Middle frontal gyrus (tissue), 1 donor: Measurements from ENCODE around the gene PUM2.

Experiments
- DNase-seq: peaks from one replicate; pipeline ENCODE4 v3.0.0-alpha.2; 2015; ENCODE audit warnings: low spot score; ENCODE audit errors: extremely low spot score

Gene PUM2

DNA sequence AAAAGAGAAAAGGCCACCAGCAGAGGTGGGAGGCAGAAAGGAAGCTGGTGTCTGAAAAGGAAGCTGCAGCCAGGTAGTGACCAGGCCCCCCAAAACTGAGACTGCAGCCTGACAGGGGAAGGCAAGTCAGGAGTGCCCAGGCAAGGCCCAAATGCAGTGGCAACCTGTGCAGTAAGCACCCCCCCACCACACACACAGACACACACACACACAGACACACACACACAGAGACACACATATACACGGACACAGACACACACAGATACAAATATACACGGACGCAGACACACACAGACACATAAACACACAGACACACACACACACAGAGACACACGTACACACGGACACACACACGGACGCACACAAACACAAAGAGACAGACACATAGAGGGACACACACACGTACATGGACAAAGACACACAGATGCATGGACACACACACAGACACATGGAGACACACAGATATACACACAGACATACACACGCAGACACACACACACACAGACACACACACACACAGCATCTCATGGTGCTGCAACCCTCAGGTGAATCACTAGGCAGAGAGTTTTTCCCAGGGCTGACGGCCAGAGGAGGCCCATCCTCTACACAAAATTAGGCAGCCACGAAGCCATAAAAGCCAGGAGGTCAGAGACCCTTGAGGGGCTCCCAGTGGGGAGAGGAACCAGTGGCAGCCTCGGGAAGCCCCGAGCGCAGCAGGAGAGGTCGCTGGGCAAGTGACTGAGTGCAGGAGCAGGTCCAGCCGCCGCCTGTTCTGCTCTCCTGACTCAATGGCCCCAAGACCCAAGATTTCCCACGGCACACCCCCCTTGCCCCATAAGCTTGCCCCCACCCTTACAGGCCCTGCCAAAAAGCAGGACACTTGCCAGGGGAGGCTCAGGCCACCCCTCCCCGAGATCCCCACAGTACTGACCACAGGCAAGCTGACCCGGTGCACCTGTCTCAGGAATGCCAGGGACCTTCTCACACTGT lies 132.0 kb downstream of the PUM2 start:
- no peak for DNase-seq

- DNase-seq = no peak
Observed at GRCh38 chr2:20217041-20217970, 133.3 kb downstream of the PUM2 start.

GRCh38 chr2:20216130-20217025 lies 134.3 kb downstream of the PUM2 start:
- DNase-seq = no peak

DNA sequence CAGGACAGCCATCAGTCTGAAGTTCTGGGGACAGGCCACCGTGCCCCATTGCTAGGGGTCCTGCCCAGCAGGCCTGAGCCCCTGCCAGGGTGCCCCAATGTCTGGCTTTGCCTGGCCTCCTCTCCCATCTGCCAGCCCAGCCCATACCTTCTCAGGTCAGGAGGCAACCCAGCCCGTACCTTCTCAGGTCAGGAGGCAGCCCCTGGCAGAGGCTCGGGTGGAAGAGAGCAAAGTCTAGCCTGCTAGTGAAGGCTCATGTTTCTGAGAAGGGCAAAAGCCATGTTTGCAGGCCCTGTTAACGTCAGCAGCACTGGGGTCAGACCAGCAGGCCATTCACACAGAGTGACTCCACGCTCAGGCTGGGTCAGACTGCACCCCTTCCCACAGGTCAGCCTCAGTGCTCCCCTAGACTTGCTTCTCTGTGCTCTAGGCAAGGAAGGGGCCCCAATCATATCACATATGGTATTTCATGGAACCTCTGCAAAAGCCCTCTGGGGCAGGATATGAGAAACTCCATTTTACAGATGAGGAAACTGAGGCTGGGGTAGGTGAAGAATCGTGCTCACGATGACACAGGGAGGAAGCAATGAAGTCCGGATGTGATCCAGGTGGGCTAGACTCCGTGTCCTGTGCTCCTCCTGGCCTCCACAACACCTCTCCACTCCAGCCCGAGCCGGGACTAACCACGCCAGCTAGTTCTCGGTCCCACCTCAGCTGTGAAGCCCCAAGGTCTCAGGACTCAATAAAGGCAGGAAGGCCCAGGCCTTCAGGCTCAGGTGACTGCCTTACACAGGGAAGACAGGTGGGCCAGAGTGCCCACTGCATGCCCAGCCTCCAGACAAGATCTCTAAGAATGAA lies 135.2 kb downstream of the PUM2 start:
- DNase-seq = no peak

- DNase-seq = no peak
Observed at GRCh38 chr2:20214566-20215182, 136.0 kb downstream of the PUM2 start.

DNA sequence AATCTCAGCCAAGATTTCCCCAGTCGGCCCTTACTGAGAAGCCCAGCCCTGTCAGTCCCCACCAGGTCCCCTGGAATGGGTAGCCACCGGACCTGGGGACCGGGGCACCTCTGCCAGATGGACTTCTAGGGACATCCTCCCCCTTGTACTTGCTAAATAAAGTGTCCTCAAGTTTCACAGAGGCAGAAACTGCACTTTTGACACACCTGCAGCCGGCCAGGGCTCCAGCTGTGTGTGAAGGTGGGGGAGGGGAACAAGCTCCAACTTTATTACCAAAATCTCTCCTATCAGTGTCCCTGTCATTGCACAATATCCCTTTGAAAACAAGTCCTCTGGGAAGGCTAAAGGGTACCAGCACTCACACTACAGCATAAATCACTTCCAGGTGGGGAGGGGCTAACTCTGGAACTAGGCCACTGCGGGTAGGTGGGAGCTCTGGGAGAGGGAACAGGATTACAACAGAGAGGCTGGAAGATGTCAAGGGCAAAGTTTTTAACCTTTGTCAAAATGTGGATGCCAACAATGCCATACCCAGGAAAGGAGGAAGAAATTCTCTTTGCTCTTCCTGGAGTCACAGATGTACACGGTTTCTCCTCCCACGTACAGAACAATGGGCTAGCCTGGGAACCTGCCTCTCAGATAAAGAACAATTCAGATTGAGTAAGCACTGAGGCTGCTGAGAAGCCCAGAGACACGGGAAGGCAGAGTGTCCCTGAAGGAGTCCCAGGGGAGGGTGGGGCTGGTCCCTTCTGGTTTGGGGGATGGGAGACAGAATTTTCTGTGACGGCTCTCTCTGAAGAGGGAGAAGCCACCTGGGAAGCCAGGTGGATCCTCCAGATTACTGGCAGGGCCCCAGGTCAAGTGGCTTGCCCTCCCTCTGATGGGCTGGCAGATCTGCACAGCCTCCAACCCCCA lies 136.7 kb downstream of the PUM2 start:
- DNase-seq = no peak

GRCh38 chr2:20212871-20213503 lies 137.7 kb downstream of the PUM2 start:
- DNase-seq = no peak

- DNase-seq = no peak
Observed at GRCh38 chr2:20212459-20212870, 138.2 kb downstream of the PUM2 start.

DNA sequence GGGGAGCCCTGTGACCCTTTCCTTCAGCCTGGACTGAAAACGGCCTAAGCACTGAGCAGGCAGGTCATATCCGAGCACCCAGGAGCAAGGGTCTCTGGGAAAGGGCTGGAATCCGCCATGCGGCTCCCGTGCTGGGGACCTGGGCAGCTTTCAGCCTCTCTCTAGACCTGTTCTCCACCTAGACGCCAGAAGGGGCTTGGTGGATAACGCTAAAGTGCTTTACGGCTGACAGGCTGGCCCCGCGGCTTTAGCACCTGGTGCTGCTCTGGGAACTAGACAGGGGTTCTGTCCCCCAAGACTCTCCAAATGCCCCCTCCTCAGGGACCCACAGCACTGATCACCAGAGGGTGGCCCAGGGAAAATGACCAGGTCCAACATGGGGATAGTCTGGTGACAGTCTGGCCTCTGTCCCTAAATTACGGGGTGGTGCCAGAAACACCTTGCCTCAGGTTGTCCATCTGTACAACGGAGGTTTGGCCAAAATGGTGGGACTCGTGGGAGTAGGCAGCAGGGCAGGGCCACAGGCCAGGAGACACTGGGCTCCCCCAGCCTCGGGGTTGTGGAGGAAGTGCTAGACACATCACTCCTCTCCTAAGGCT lies 138.7 kb downstream of the PUM2 start:
- no peak for DNase-seq

DNA sequence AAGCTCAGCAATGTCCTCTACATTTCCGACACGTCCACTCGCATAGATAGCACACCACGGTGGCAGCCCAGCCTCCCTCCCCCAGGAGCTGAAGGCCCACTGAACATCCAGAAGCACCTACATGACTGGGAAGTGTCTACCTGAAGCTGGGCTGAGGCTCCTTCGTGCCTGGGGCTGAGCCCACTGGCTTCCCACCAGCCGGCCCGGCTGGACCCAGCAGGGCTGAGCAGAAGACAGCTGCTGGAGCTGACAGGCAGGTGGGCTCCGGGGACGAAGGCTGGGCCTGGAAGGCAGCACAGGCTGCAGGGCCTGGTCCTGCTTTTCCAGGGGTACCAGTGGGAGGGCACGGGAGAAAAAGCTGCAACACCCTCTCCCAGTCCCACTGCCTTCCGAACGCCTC lies 139.2 kb downstream of the PUM2 start:
- no peak for DNase-seq

- no peak for DNase-seq
Observed at GRCh38 chr2:20210462-20210861, 140.2 kb downstream of the PUM2 start.

GRCh38 chr2:20209373-20210109 lies 141.1 kb downstream of the PUM2 start:
- no peak for DNase-seq

DNA sequence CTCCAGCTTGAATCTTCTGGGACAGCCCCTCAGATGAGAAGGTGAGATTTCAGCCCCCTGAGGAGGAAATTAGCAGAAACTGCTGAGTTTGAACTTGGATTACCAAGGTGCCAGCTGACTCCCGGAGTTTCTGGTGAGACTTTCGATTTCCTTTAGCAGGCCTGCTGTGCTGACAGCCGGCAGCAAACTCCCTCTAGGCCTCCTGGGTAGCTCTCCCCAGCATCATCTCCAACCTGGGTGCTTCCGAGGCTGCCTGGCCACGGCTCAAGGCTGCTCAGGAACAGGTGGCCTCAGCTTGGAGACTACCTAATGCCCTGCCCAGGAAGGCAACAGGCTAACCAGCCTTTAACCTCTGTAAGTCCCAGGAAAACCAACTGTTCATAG lies 142.2 kb downstream of the PUM2 start:
- no peak for DNase-seq

- no peak for DNase-seq
Observed at GRCh38 chr2:20207051-20207450, 143.6 kb downstream of the PUM2 start.

DNA sequence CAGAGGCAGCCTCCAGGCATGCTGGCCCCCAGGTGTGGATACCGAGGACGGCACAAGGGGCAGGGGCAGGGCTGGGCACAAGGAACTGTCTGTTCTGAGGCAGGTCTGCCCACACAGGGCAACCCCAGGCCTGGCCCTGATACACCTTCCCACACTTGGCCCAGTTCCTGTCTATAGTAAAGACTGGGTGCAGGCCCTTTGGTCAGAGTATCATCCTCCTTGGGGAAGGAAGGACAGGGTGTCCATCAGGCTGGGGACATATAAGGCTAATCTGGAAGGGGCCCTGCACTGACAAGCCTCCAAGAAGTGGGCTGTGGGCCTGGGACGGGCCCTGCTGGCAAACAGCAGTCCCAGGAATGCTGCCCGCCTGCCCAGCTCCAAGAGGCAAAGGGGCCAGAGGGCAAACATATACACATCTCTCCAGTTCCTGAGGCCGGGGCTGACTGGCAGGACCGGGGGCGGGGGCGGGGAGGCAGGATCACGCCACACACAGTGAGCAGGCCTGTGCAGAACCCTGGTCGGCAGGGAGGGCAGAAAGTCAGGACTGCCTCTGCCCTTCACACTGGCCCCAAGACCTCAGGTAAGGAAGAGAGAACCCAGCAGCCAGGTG lies 144.6 kb downstream of the PUM2 start:
- DNase-seq = no peak

DNA sequence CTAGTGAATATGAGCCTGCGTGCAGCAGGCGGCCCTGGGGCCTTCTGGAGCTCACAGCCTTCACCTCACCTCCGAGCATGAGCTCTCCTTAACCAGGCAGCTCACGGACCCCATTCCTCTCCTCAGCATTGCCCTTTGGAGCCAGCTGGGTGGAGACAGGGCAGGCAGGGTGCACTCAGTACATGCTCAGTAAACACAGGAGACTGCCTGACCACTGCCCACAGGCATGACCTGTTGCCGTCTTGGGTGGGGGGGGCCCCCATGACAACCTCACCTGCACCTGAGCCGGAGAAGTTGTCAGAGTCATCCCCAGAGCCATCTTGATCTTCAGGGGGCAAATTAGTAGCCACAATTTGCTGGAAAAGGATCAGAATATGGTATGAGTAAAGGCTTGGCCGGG lies 145.6 kb downstream of the PUM2 start:
- DNase-seq = no peak
